Left lung (tissue), 10 donors: ENCODE measurements around the gene HOOK2. TPM values are rescaled to one million over a fixed set of nuclear protein-coding genes. Genes with fewer than 3 reads are reported as not detected.

Experiments used
- ATAC-seq: fragments of 200-7000 bp; cut with Tn5 transposase; one replicate; pipeline ENCODE4 v1.9.1; 2020; ENCODE audit warnings: moderate library complexity
- DNase-seq, 4 donors: peaks; one replicate each; pipeline ENCODE4 v3.0.0-alpha.2; 2013 to 2020
- H3K27ac ChIP-seq, 2 donors: fragments of 200-600 bp; sonication (generic) in 1 of 2; one replicate each; pipeline versions ENCODE4 v1.5.0 to v1.8.0; 2020 to 2021
- H3K27me3 ChIP-seq, 2 donors: fragments of 200-600 bp; sonication (generic) in 1 of 2; one replicate each; pipeline versions ENCODE4 v1.5.0 to v1.8.0; 2020 to 2021
- H3K36me3 ChIP-seq, 2 donors: fragments of 200-600 bp; sonication (generic) in 1 of 2; one replicate each; pipeline versions ENCODE4 v1.5.0 to v1.8.0; 2020 to 2021
- H3K4me1 ChIP-seq, 2 donors: fragments of 200-600 bp; one replicate each; pipeline ENCODE4 v1.8.0; 2021
- H3K4me3 ChIP-seq, 2 donors: fragments of 200-600 bp; sonication (generic) in 1 of 2; one replicate each; pipeline versions ENCODE4 v1.5.0 to v1.8.0; 2020 to 2021; ENCODE audit warnings: mild to moderate bottlenecking in 1 of 2
- H3K9me3 ChIP-seq, 2 donors: fragments of 200-600 bp; sonication (generic) in 1 of 2; one replicate each; pipeline versions ENCODE4 v1.5.0 to v1.8.0; 2020 to 2021
- CTCF ChIP-seq, 2 donors: fragments of 200-600 bp; sonication (generic) in 1 of 2; IDR thresholded peaks; one replicate each; pipeline versions ENCODE4 v1.5.0 to v1.8.0; 2021; ENCODE audit warnings: antibody characterized with exemption in 2 of 2
- intact Hi-C, 2 donors: fragments of 100-400 bp; cut with DNase I; formaldehyde crosslinking; loops; one replicate each; pipeline versions ENCODE4 v1.11.2 to v1.14.2; 2022
- polyA plus RNA-seq, 6 donors: library from polyadenylated mRNA; unstranded; fragments of 120-200 nt; gene quantifications; one replicate each; pipeline ENCODE4 v1.2.1, GENCODE V29; 2013; ENCODE audit not compliant: insufficient read length in 6 of 6
- total RNA-seq, 2 donors: library from RNA; stranded (reverse); fragmentation: NEBNext Ultra II Directional; extraction: Animal tissue kit (Norgen Biotek cat#: 25700); gene quantifications; one replicate each; pipeline ENCODE4 v1.2.1, GENCODE V29; 2021
- donor health status: DM: no; HTN: yes; CAD: no.
- donor health status: DM: no; HTN: no; CAD: no.

Gene HOOK2
- total and polyA plus RNA-seq, 8 donors = 57.7 to 91.2 (median 73.5) TPM

- Histone ChIP-seq H3K27ac (peak within 1 kb of the TSS; percentile 88 to 95), H3K36me3 (peaks cover 0 to 40% of the 10 kb centered on the region in 2 donors), H3K4me1 (peaks cover 23 to 50% of the 10 kb centered on the region in 2 donors), H3K9me3 (no peaks in the 10 kb centered on the region), H3K4me3 (peak within 1 kb of the TSS; percentile 81 to 98), H3K27me3 (no peaks in the 10 kb centered on the region)
- intact Hi-C loops = no loop called here
- peak; percentile 89 to 98 (median 94) for DNase-seq
- no peak for TF ChIP-seq CTCF (IDR thresholded peaks at IDR 0.05)
- ATAC-seq = peak; percentile 88
Observed at GRCh38 chr19:12736995-12737834, 38.1 kb downstream of the HOOK2 start, which contains the start of gene GET3. Gene GET3, plus strand, starts transcription at chr19:12737497. Its CDS starts 9 bp downstream, at chr19:12737506.

GRCh38 chr19:12733369-12734214, 41.8 kb downstream of the HOOK2 start:
- intact Hi-C loops = no loop called here
- no peak for DNase-seq
- peak in 1 of 2 donors; percentile 10 for TF ChIP-seq CTCF (IDR thresholded peaks at IDR 0.05)
- ATAC-seq = no peak
- Histone ChIP-seq H3K4me1 (peaks cover 24 to 69% of the 10 kb centered on the region in 2 donors), H3K4me3 (peak overlapping the region; percentile 93 to 98), H3K27me3 (no peaks in the 10 kb centered on the region), H3K27ac (peak overlapping the region; percentile 89 to 97), H3K9me3 (no peaks in the 10 kb centered on the region), H3K36me3 (peaks cover 0 to 40% of the 10 kb centered on the region in 2 donors)

- no peaks in the 10 kb centered on the region for H3K9me3 ChIP-seq
- no peak for TF ChIP-seq CTCF (IDR thresholded peaks at IDR 0.05)
- intact Hi-C loops = no loop called here
- peaks cover 0 to 49% of the 10 kb centered on the region in 2 donors for H3K36me3 ChIP-seq
- H3K27me3 ChIP-seq = no peaks in the 10 kb centered on the region
- no peak overlapping the region for H3K4me3 ChIP-seq
- H3K27ac ChIP-seq = no peak overlapping the region
- DNase-seq (no peak), ATAC-seq (no peak)
- H3K4me1 ChIP-seq = peaks cover 16 to 54% of the 10 kb centered on the region in 2 donors
Observed at GRCh38 chr19:12731337-12731736, 44.0 kb downstream of the HOOK2 start.

GRCh38 chr19:12730064-12730463, 45.3 kb downstream of the HOOK2 start:
- no peak for ATAC-seq

More at GRCh38 chr19:12730064-12730463, 45.3 kb downstream of the HOOK2 start:
- Histone ChIP-seq H3K4me1 (peaks cover 16 to 43% of the 10 kb centered on the region in 2 donors), H3K4me3 (no peak overlapping the region), H3K27ac (no peak overlapping the region), H3K27me3 (no peaks in the 10 kb centered on the region), H3K9me3 (no peaks in the 10 kb centered on the region), H3K36me3 (peaks cover 0 to 49% of the 10 kb centered on the region in 2 donors)
- intact Hi-C loops = no loop called here
- no peak for TF ChIP-seq CTCF (IDR thresholded peaks at IDR 0.05)
- no peak for DNase-seq
